K562 (cell line): ENCODE results near the gene CDS2. TPM values are rescaled to one million over a fixed set of nuclear protein-coding genes. Genes with fewer than 3 reads are reported as not detected.
A peak's percentile ranks its signal among the peaks of the same experiment; 100 is the strongest.

Experiments
- ATF1 ChIP-seq, 2 experiments: fragments of 450-650 bp in 1 of 2; IDR thresholded peaks; 2 replicates each; pipeline ENCODE4 v1.6.1; 2016; ENCODE audit warnings: missing compliant biosample characterization in 1 of 2, missing genetic modification characterization in 1 of 2
- BCLAF1 ChIP-seq, 2 experiments: fragments of 450-650 bp in 1 of 2; IDR thresholded peaks; 2 replicates each; pipeline ENCODE4 v1.6.1; 2011 to 2017; ENCODE audit warnings: low read depth in 2 of 2, antibody characterized with exemption in 1 of 2, borderline replicate concordance in 1 of 2, low read length in 1 of 2, mild to moderate bottlenecking in 1 of 2, mixed read lengths in 1 of 2; ENCODE audit not compliant: control insufficient read depth in 1 of 2
- CCAR2 ChIP-seq: fragments of 200-400 bp; formaldehyde crosslinking; IDR thresholded peaks from 2 replicates; pipeline ENCODE4 v1.6.1; 2017; ENCODE audit warnings: mild to moderate bottlenecking, low read depth, low read length
- CEBPG ChIP-seq, 3 experiments: fragments of 200-800 bp in 1 of 3; sonication (Bioruptor generic) in 1 of 3; sonication (generic) in 1 of 3; formaldehyde crosslinking in 1 of 3; IDR thresholded peaks in 2 of 3; conservative IDR thresholded peaks in 1 of 3; 2 replicates each; pipeline versions ENCODE4 v1.6.1 to v1.8.0; 2016 to 2022; ENCODE audit warnings: missing compliant biosample characterization in 2 of 3, missing genetic modification characterization in 2 of 3, mild to moderate bottlenecking in 1 of 3, missing genetic modification reagents in 1 of 3
- FOXP4 ChIP-seq: sonication (generic); formaldehyde crosslinking; IDR thresholded peaks from 2 replicates; pipeline ENCODE4 v1.8.0; 2022; ENCODE audit warnings: mild to moderate bottlenecking, missing genetic modification reagents, borderline replicate concordance
- HDAC8 ChIP-seq: fragments of 450-650 bp; IDR thresholded peaks from 2 replicates; pipeline ENCODE4 v1.6.1; 2016; ENCODE audit warnings: mild to moderate bottlenecking, missing genetic modification characterization, moderate library complexity, missing compliant biosample characterization
- KHSRP ChIP-seq: fragments of 450-650 bp; IDR thresholded peaks from 2 replicates; pipeline ENCODE4 v1.6.1; 2017
- NR4A1 ChIP-seq, 2 experiments: fragments of 250-450 bp in 1 of 2; fragments of 450-650 bp in 1 of 2; sonication (Bioruptor Pico) in 1 of 2; IDR thresholded peaks; 2 replicates each; pipeline versions ENCODE4 v1.4.0 to v1.6.1; 2016 to 2020; ENCODE audit warnings: mild to moderate bottlenecking in 2 of 2, missing compliant biosample characterization in 1 of 2, missing genetic modification characterization in 1 of 2, moderate library complexity in 1 of 2
- NRF1 ChIP-seq, 2 experiments: fragments of 450-650 bp; IDR thresholded peaks in 1 of 2; conservative IDR thresholded peaks in 1 of 2; 2 replicates each; pipeline ENCODE4 v1.6.1; 2014; ENCODE audit warnings: mild to moderate bottlenecking in 2 of 2
- PCBP1 ChIP-seq: fragments of 200-400 bp; formaldehyde crosslinking; IDR thresholded peaks from 2 replicates; pipeline ENCODE4 v1.6.1; 2018; ENCODE audit warnings: mild to moderate bottlenecking, low read depth, low read length; ENCODE audit not compliant: poor library complexity, severe bottlenecking
- RAD51 ChIP-seq: fragments of 450-650 bp; IDR thresholded peaks from 2 replicates; pipeline ENCODE4 v1.7.1; 2016; ENCODE audit warnings: low read depth, mild to moderate bottlenecking, borderline replicate concordance
- RFX7 ChIP-seq: fragments of 250-450 bp; sonication (Bioruptor Pico); IDR thresholded peaks from 2 replicates; pipeline ENCODE4 v1.5.1; 2021; ENCODE audit warnings: mild to moderate bottlenecking
- SP1 ChIP-seq: sonication (generic); formaldehyde crosslinking; IDR thresholded peaks from 2 replicates; pipeline ENCODE4 v1.8.1; 2022; ENCODE audit warnings: mild to moderate bottlenecking, missing genetic modification reagents
- SRSF1 ChIP-seq: fragments of 200-400 bp; formaldehyde crosslinking; IDR thresholded peaks from 2 replicates; pipeline ENCODE4 v1.6.1; 2017; ENCODE audit warnings: mild to moderate bottlenecking, low read depth, low read length, moderate library complexity
- SRSF3 ChIP-seq: fragments of 200-400 bp; formaldehyde crosslinking; IDR thresholded peaks from 2 replicates; pipeline ENCODE4 v1.6.1; 2016; ENCODE audit warnings: mild to moderate bottlenecking, low read length, moderate library complexity; ENCODE audit not compliant: insufficient read depth
- SUPT5H ChIP-seq: fragments of 450-650 bp; IDR thresholded peaks from 2 replicates; pipeline ENCODE4 v1.6.1; 2016
- TCFL5 ChIP-seq: fragments of 250-450 bp; sonication (Bioruptor Pico); conservative IDR thresholded peaks from 2 replicates; pipeline ENCODE4 v1.6.1; 2021; ENCODE audit warnings: mild to moderate bottlenecking, moderate library complexity, matching md5 sums
- ZC3H8 ChIP-seq: fragments of 450-650 bp; IDR thresholded peaks from 2 replicates; pipeline ENCODE4 v1.6.1; 2017
- ZNF124 ChIP-seq: sonication (generic); formaldehyde crosslinking; IDR thresholded peaks from 2 replicates; pipeline ENCODE4 v1.8.1; 2022; ENCODE audit warnings: missing genetic modification reagents
- ZNF511 ChIP-seq: sonication (generic); formaldehyde crosslinking; IDR thresholded peaks from 2 replicates; pipeline ENCODE4 v1.8.0; 2022; ENCODE audit warnings: mild to moderate bottlenecking, missing genetic modification reagents
- ZNF584 ChIP-seq: fragments of 200-800 bp; sonication (Bioruptor generic); IDR thresholded peaks from 2 replicates; pipeline ENCODE4 v1.6.1; 2016; ENCODE audit warnings: low read depth, mild to moderate bottlenecking, missing genetic modification characterization, missing compliant biosample characterization
- ZNF589 ChIP-seq: fragments of 200-800 bp; sonication (Bioruptor generic); IDR thresholded peaks from 2 replicates; pipeline ENCODE4 v1.6.1; 2016; ENCODE audit warnings: low read depth, missing genetic modification characterization, missing compliant biosample characterization
- polyA plus RNA-seq, 8 experiments: library from polyadenylated mRNA; depleted of rRNA in 4 of 8; stranded (reverse) in 5 of 8; unstranded in 3 of 8; fragments of >200 nt; fragmentation: Nextera tagmentation in 2 of 8; fragmentation: Illumina TruSeq in 1 of 8; extraction: Ambion mirVana in 2 of 8; extraction: Trizol in 1 of 8; gene quantifications; 2 replicates each; pipeline versions ENCODE4 v1.2.1 to v1.2.3, GENCODE V29; 2011 to 2014; ENCODE audit warnings: inconsistent platforms in 1 of 8, missing spikeins in 1 of 8
- total RNA-seq, 7 experiments: library from RNA; depleted of rRNA in 6 of 7; stranded (reverse); fragments of >200 nt in 6 of 7; fragmentation: Illumina TruSeq in 2 of 7; extraction: Trizol in 2 of 7; gene quantifications; 2 replicates each; pipeline versions ENCODE4 v1.2.1 to v1.2.3, GENCODE V29; 2011 to 2021; ENCODE audit warnings: low replicate concordance in 1 of 7

The CDS2 gene
- total and polyA plus RNA-seq, 9 of the 15 experiments (the other 6 are each of a cell fraction or from before 2014, with no cell fraction given), result 6.4 to 46.4 (median 12.2) TPM

GRCh38 chr20:5126512-5127203 is at the start of gene CDS2 (continued):
- TF ChIP-seq NRF1 (conservative IDR thresholded peaks at IDR 0.05 in 1 of 2, IDR thresholded peaks at IDR 0.05 in 1 of 2) (peak; percentile 95), ZNF124 (no peak), ZC3H8 (no peak), ZNF584 (no peak), KHSRP (no peak), SRSF1 (no peak), RFX7 (CRISPR knock-in tag) (no peak), CEBPG (CRISPR knock-in tag; IDR thresholded peaks at IDR 0.05) (peak; percentile 62), CEBPG (tag; conservative IDR thresholded peaks at IDR 0.05 in 1 of 2, IDR thresholded peaks at IDR 0.05 in 1 of 2) (peak in 1 of 2 experiments; percentile 63; a peak in 2 of 4 replicates), SP1 (peak; percentile 69; the same call in 1 of the 2 replicates), ZNF511 (CRISPR knock-in tag) (no peak), SUPT5H (no peak), HDAC8 (tag) (no peak), ZNF589 (no peak), RAD51 (no peak), PCBP1 (no peak), SRSF3 (no peak), BCLAF1 (IDR thresholded peaks at IDR 0.05; ENCODE audit: borderline replicate concordance in 1 of 2, control insufficient read depth in 1 of 2, low read depth in 2 of 2, low read length in 1 of 2) (no peak), NR4A1 (CRISPR knock-in tag; IDR thresholded peaks at IDR 0.05) (no peak), NR4A1 (tag; IDR thresholded peaks at IDR 0.05) (no peak), TCFL5 (CRISPR knock-in tag) (no peak), ATF1 (CRISPR knock-in tag; IDR thresholded peaks at IDR 0.05) (no peak), ATF1 (tag; IDR thresholded peaks at IDR 0.05) (peak; percentile 42), FOXP4 (CRISPR knock-in tag) (no peak), CCAR2 (no peak)
